HG02870 (cell line): ENCODE results near the gene ANXA1.

Source experiments
- ATAC-seq: cut with Tn5 transposase; IDR thresholded peaks from one replicate; pipeline ENCODE4 v1.9.1; 2021; ENCODE audit warnings: mild to moderate bottlenecking, moderate library complexity; ENCODE audit not compliant: unreplicated experiment

The ANXA1 gene, protein sequence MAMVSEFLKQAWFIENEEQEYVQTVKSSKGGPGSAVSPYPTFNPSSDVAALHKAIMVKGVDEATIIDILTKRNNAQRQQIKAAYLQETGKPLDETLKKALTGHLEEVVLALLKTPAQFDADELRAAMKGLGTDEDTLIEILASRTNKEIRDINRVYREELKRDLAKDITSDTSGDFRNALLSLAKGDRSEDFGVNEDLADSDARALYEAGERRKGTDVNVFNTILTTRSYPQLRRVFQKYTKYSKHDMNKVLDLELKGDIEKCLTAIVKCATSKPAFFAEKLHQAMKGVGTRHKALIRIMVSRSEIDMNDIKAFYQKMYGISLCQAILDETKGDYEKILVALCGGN

DNA sequence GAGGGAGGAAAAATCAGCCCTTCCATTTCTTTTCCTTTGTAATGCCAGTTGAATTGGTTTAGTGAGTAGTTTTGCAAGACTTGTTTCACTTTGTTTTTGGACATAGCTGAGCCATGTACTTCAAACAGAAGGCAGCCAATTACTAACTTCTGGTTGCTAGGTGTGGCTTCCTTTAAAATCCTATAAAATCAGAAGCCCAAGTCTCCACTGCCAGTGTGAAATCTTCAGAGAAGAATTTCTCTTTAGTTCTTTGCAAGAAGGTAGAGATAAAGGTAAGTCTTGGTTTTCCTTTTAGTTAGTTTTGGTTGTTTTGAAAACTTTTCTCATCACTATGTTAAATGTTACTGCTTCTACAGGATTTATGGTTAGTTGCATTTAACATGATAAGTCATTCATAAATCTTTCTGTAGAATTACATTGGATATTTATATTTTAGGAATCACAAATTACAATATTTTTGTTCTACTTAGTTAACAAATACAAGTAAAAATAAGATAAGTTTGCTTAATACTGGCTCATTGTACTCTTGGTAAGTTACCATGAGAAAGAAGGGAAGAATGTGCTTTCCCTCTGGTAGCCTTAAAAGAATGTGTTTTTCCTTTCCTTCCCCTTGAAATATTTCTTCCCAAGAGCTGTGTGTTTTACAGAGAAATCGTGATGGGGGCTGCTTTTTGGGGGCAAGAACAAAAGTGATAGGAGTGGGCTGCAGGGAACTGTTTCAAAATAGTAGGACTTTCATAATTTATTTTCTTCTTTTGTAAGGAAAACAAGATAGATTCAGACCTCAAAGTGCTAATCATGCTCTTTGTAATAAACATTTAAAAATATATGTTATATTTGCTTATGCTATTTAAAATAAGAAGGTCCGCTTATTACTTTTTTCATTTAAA, at the start of gene ANXA1:
Gene ANXA1, plus strand, starts transcription at position 213 of the 890 bp plus-strand sequence. CDS start 6,671 bp downstream, outside the sequence.
- ATAC-seq: no peak

DNA sequence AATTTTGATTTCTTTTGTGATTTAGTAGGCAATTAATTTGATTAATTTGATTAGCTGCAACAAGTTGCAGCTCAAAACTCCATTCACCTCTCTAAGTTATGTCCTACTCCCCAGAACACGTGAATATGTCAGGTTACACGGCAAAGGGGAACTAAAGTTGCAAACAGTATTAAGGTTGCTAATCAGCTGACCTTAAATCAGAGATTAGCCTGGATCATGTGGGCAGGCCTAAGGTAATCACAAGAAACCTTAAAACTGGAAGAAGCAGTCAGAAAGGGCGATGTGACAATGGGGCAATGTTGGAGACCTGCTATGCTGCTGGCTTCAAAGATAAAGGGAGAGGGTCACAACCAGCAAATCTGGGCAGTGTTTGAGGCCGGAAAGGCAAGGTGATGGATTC, 47.3 kb upstream of the ANXA1 start:
- ATAC-seq: no peak

DNA sequence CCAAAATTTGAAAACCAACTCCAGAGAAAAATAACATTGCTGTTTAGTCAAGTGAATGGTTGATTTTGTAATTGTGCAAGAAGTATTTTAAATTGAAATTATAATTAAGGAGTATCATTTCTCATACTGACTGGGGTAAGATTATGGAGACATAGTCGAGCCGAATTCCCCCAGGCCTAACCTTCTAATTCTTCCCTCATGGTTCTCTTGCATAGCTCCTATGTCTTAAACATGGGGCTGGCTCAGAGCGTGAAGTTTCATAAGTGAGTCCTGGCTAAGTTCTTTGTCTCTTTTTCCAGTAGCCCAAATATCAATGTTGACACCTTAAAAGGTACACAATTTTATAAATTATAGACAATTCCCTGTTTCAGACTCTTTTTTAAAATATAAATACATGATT, 46.7 kb upstream of the ANXA1 start:
- ATAC-seq: no peak

DNA sequence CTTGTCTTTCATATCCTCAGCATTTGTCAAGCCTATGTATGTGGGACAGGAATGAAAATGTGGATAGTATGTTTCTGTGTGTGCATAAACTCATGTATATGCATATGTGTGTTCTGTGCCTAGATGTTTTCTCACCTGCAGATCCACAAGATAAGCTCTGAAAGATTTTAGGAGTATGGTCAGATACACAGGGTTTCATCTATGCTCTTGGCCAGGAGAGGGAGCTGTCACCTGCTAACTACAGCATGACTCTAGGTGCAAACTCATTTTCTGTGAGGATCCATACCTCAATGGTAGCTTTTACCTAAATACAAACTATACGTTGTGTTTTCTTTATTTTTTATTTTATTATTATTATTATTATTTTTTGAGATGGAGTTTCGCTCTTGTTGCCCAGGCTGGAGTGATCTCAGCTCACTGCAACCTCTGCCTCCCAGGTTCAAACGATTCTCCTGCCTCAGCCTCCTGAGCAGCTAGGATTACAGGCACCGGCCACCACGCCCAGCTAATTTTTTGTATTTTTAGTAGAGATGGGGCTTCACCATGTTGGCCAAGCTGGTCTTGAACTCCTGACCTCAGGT, 44.1 kb upstream of the ANXA1 start:
- ATAC-seq: peak; percentile 95

DNA sequence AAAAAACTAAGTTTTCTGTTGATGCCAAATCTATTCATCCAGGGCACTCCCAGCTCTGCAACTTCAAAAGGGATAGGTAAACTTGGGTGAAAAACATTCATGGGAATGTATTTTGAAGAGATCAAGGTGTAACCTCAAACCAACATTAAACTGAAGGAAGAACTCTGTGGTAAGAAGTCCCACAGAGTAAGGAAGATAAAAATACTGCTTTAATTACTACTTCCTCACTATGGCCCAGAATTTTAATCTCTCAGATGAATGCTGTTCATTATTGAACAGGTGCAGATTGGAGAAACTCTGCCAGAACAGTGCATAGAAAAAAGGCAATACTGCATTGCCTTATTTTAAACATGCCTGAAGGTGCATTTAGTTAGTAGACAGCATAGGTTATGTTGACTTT, 37.6 kb upstream of the ANXA1 start:
- ATAC-seq: no peak

DNA sequence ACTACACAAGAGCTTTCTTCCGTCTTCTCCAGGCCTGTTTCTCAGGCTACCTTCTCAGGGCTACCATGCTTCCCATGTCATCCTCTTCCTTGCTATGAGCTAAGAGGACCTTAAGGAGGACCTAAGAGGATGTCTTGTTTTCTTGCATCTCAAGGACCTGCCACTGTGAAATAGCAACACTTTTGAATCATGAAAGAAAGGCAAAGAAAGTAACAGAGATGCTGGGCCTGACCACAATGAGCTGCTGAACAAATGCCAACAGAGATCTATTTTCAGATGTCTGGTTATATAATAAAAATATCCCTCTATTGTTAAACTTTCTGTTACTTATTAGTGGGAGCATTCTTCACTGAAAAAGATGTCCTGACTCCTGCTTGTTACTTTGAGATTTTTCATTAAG, 36.7 kb upstream of the ANXA1 start:
- ATAC-seq: no peak

DNA sequence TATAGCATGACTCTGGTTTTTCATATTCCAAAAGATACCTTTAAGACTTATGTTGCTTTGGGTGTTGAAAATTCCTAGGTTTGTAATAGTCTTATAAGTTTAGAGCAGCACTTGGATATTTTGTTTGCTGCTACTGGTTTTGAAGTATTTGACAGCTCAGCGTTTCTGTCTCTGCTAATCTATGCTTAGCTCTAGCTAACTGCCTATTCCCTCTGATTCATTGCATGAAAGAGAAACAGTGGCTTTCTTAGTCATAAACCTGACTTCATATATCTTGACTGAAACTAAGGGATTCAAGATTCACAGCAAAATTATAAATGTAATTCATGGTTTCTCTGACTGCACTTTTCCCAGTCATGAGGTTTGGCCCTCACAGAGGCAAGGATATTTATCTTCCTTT, 35.6 kb upstream of the ANXA1 start:
- ATAC-seq: peak; percentile 91

DNA sequence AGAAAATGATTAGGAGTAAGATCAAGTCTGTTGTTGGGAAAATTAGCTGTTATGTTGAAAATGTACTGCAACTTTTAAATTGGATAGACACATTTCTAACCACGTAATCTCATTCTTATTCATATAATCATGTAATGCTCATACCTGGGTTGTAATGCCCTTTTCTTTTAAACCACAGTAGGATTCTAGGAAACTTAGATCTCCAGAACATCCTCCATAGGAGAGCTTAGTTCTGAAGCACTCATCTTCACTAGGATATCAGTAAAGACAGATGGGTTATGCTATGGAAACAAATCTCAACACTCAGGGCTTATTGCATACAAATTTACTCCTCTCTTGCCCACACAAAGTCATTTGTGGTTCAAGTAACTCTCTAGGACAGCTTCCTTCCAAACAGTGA, 34.8 kb upstream of the ANXA1 start:
- no peak for ATAC-seq

DNA sequence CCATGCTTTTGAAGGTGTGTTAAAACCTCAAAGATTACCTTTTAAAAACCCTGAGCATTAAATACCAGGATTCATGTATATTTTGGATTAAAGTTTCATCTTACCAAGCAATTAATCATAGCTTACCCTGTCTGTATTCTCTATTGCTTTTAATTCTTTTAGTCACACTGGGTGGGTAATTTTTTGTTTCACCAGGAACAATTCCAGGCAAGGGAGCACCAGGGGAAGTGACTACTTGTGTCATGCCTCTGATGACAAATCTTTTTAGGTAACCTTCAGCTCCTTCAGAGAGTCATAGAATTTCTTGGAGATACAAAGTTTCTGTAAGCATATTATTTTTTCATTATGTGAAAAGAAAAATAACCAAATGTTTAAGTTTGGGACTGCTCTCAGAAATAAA, 33.4 kb upstream of the ANXA1 start:
- ATAC-seq: no peak

DNA sequence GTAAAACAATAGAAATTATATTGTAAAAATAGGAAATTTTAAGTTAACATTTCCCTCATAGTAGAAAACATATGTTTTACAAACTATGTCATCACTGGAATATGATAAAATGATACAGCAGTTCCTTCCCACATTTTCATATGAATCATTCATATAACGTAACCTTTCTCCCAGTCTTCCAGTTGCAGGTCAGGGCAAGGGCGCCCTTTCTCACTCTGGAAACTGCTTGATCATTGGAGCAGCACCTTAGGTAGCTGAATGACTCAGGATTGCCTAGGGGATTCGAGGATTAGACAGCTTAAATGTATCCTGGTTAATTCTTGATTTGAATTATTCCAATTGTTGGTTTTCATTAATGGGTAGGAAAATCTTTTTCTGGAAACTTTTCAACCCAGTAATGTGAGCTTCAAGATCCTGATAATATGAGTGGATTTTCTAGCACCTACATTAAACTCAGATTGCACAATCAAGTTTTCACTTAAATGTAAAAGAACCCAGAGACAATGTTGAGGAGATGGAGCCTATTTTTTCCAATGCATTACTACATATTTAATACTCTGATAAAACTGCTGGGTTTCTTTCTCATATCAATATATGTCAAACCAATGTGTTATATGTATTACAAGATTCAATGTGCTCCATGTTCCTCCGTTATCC, 32.6 kb upstream of the ANXA1 start:
- ATAC-seq: no peak

DNA sequence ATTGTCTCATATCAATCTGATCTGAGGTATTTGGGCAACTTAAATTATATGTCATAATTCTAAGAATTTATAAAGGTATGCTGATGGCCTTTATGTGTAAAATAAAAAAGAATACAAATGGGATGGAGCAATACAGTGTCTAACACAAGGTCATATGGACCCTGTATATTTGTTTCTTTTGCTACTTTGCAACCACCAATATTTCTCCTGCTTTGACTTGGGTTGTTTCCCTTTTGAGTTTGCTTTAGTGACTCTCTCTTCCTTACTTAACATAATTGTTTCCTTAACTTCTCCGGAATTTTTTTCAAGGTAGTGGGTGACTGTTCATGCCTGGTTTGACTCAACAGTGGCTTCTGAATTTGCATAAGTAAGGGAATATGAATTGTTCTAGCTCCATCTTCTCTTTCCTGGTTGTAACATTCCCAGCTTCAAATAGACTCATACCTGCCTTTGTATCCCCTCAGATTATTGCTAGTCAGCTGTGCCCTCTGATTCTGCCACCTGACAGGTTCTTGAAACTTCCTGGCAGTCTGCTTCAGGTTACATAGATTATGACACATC, 30.2 kb upstream of the ANXA1 start:
- no peak for ATAC-seq

DNA sequence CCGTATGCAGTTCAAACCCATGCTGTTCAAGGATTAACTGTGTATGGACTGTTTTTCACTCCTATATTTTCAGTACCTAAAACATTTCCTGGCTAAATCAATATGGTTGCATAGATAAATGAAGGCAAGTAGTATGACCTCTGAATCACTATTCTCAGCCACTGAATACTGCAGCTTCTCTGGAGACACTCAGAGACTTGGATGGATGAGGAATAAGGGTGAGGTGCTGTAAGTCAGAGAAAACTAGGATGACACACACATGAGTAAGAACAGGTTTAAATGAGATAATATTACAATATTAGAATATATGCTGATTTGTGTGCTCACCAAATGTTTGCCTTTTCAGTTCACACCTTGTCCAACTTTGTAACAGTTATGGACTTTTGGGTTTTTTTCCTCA, 26.0 kb upstream of the ANXA1 start:
- ATAC-seq: no peak

DNA sequence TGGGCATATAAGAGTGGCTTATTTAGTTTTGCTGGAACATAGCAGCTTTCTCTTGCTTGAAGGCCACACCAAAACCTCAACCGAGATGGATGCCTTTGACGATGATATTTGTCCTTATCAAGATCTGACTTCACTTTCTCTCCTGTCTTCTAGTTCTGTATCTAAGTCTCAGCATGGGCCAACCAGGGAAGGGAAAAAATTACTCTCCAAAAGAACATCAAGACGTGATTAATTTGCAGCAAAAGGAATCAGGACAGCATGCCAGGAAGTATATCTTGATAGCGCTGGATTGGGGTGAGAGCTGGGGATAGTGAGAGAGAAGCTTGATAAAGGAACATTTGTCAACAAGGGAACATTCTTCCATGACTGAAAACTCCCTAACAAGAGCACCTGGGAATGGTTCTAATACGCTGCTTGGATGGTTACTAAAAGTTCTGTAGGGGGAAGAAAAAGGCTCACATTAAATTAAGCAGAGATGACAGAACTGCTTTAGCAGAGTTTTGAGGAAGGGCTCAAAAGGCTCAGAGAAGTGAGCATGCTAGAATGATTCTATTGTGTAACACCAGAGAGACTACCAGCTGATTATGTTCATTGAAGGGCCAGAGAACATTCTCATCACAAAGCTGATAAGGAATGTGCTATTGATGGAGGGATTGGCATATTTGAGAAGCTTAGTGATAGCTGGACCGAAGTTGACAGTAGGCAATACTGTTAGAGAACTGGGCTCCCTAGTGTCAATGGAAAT, 21.6 kb upstream of the ANXA1 start:
- no peak for ATAC-seq

DNA sequence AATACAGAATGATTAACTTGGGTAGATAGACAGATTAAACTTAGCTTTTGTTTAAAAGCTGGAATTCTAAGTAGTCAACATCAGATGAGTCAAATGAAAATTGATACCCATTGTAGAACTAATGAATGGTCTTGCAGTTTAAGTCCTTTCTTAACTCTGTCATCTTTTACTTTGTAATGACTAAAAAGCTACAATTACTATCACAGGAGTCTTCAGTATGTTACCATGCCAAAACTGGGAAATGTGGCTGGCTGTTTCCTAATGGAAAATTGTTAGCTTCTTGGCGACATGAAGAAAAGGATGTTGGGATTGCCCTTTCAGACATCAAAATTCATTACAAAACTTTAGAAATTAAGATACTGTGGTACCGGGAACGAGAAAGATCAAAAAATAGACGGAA, 20.2 kb upstream of the ANXA1 start:
- ATAC-seq: no peak

DNA sequence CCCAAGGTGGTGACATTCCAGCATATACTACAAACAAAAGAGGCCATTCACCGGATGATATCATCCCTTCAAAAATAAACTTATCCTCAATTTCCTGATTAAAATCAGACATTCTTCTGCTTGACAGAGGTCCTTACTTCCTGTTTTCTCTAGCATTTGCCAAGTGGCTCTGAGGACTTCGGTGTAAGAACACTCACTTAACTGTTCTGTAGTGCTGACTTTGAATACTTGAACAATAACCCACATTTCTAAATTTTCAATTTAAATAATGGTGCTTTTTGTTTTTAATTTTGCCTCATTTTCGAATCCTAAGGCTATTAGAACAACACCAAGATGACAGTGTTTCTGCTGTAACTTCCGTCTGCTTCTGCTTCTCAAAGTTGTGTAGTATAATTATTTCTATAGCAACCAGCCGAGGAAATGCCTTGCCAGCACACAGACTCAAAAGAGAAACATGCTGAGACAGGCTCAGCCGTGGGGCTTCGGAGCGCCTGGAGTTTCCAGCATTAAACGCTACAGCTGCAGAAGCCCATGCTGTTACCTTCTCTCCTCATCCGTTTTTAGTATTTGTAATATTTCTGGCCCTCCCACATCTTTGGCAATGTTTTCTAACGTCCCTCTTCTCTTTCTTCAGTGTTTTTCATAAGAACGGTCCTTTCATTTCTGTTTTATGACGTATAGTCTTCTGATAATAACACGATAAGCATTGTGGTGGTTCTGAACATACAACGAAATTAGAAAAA, 19.5 kb upstream of the ANXA1 start:
- ATAC-seq: peak; percentile 90

DNA sequence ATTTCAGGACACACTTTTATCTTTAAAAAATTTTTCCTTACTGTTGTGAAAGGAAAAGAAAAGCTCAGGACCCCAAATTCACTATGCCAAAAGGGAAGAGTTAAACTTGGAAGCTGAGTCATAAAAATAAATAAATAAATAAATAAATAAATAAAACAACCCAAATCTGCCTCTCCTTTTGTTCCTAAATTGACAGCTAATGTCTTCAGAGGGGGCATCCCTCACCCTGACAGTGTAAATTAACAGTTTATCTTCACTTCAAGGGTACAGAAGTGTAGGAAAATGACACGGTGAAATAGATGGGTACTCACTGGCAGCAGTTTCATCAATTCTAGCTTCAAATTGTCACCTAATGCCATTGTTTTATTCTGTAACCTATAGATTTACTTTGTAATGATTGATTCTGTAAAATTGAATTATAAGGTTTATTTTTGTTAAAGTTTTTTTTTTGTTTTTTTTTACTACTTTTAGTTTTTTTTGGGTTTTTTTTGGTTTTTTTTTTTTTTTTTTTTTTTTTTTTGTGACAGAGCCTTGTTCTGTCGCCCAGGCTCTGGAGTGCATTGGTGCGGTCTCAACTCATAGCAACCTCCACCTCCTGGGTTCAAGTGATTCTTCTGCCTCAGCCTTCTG, 18.5 kb upstream of the ANXA1 start:
- ATAC-seq: no peak

DNA sequence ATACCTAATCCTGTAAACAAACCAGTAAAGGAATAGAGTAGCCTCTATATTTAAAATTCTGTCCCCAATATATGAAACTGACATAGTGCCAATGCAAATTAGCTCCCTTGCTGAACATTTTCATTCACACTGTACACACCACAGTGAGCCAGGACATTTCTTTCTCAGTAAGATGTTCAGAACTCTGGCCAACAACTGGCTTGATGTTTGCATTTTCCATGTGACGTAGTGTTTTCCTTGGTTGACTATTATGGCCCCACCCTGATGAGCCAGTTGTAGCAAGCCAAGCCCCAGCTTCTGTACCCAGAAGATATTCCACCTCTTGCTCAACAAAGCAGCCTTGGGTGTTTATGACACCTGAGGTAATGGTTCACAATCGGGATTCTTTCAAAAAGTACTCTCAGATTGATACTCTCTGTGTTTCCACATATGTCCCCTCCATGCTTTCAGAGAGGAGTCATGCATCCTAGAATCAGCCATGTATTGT, 17.7 kb upstream of the ANXA1 start:
- ATAC-seq: peak; percentile 46

DNA sequence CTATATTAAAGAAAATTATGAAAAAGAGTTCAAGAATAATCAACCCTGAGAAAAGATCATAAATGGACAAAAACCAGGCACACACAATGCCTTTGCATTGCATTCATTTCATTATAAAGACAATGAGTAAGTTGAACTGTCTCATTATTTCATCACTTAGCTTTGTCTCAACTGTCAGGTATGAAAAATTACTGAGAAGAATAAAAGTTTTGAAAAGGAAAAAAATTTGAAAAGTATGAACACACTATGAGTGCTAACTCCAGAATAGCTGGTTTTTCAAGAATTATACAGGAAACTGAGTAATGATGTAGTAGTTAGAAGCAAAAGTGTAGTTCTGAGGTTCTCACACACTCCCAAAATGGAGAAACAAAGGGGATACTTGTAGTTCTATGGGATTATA, 16.3 kb upstream of the ANXA1 start:
- ATAC-seq: no peak
